Hepatocyte (in vitro differentiated cells): ENCODE data around the gene DNMT3B. TPM values are rescaled to one million over a fixed set of nuclear protein-coding genes. Genes with fewer than 3 reads are reported as not detected.

Experiments
- DNase-seq: peaks from one replicate; pipeline ENCODE4 v3.0.0-alpha.2; 2016; ENCODE audit warnings: low spot score
- H2AFZ ChIP-seq: fragments of 200-600 bp; sonication (generic); 2 replicates; pipeline ENCODE4 v1.6.0; 2016; ENCODE audit warnings: antibody characterized with exemption, mild to moderate bottlenecking
- H3K27ac ChIP-seq: fragments of 200-600 bp; sonication (generic); 2 replicates; pipeline ENCODE4 v1.5.1; 2016; ENCODE audit warnings: mild to moderate bottlenecking
- H3K27me3 ChIP-seq: fragments of 200-600 bp; sonication (generic); 2 replicates; pipeline ENCODE4 v1.6.1; 2016
- H3K36me3 ChIP-seq: fragments of 200-600 bp; sonication (generic); replicated peaks from 2 replicates; pipeline ENCODE4 v1.5.1; 2016; ENCODE audit warnings: low read depth; ENCODE audit not compliant: insufficient read depth
- H3K4me1 ChIP-seq: fragments of 200-600 bp; sonication (generic); 2 replicates; pipeline ENCODE4 v1.5.1; 2016; ENCODE audit warnings: mild to moderate bottlenecking, moderate library complexity; ENCODE audit not compliant: insufficient read depth
- H3K4me2 ChIP-seq: fragments of 200-600 bp; sonication (generic); 2 replicates; pipeline ENCODE4 v1.6.0; 2016
- H3K4me3 ChIP-seq: fragments of 200-600 bp; sonication (generic); 2 replicates; pipeline ENCODE4 v1.5.1; 2016; ENCODE audit warnings: mild to moderate bottlenecking
- H3K79me2 ChIP-seq: fragments of 200-600 bp; sonication (generic); 2 replicates; pipeline ENCODE4 v1.6.0; 2017; ENCODE audit warnings: mild to moderate bottlenecking
- H3K9me2 ChIP-seq: fragments of 200-600 bp; sonication (generic); replicated peaks from 2 replicates; pipeline ENCODE4 v1.6.0; 2017; ENCODE audit warnings: mild to moderate bottlenecking; ENCODE audit not compliant: insufficient read depth
- H3K9me3 ChIP-seq: fragments of 200-600 bp; sonication (generic); 2 replicates; pipeline ENCODE4 v1.5.1; 2016; ENCODE audit warnings: low read depth, mild to moderate bottlenecking
- H4K20me1 ChIP-seq: fragments of 200-600 bp; sonication (generic); 2 replicates; pipeline ENCODE4 v1.6.0; 2016; ENCODE audit warnings: mild to moderate bottlenecking; ENCODE audit not compliant: insufficient read depth, poor library complexity, severe bottlenecking
- CTCF ChIP-seq: fragments of 200-600 bp; sonication (generic); IDR thresholded peaks from 2 replicates; pipeline ENCODE4 v1.5.1; 2016; ENCODE audit warnings: antibody characterized with exemption, mild to moderate bottlenecking; ENCODE audit not compliant: poor library complexity
- EZH2 ChIP-seq: fragments of 200-600 bp; sonication (generic); IDR thresholded peaks from 2 replicates; pipeline ENCODE4 v1.6.1; 2016; ENCODE audit warnings: antibody characterized with exemption, mild to moderate bottlenecking, borderline replicate concordance
- EZH2phosphoT487 ChIP-seq: fragments of 200-600 bp; sonication (generic); IDR thresholded peaks from one replicate; pipeline ENCODE4 v1.6.1; 2018; ENCODE audit warnings: antibody characterized with exemption, mild to moderate bottlenecking, low read depth, moderate library complexity; ENCODE audit not compliant: unreplicated experiment, severe bottlenecking
- WGBS: methylation state at CpG from one replicate; pipeline ENCODE4 v1.1.6; 2016; ENCODE audit warnings: low lambda C conversion rate; ENCODE audit errors: missing lambda C conversion rate; 5-methylcytosine and 5-hydroxymethylcytosine counted together
- polyA plus RNA-seq: library from polyadenylated mRNA; unstranded; fragments of >200 nt; fragmentation: Nextera tagmentation; extraction: Ambion mirVana; gene quantifications from 2 replicates; pipeline ENCODE4 v1.2.1, GENCODE V29; 2016
- total RNA-seq: library from RNA; depleted of rRNA; stranded (reverse); fragments of >200 nt; gene quantifications from 2 replicates; pipeline ENCODE4 v1.2.3, GENCODE V29; 2014

The DNMT3B gene
- total and polyA plus RNA-seq, 2 experiments from 2014 or later: 4.3 to 5.2 TPM

- Histone ChIP-seq H3K4me2 (no peak overlapping the region), H3K9me3 (no peaks in the 10 kb centered on the region), H3K4me1 (no peaks in the 10 kb centered on the region), H3K27me3 (no peaks in the 10 kb centered on the region), H3K36me3 (no peaks in the 10 kb centered on the region), H4K20me1 (no peaks in the 10 kb centered on the region), H3K27ac (no peak overlapping the region), H2AFZ (no peak overlapping the region), H3K79me2 (no peaks in the 10 kb centered on the region), H3K9me2 (no peaks in the 10 kb centered on the region), H3K4me3 (no peak overlapping the region)
- 91% methylated on average over 4 of the region's 4 CpGs for WGBS
- DNase-seq: no peak
- no peak for TF ChIP-seq EZH2phosphoT487
- TF ChIP-seq EZH2: no peak
Measured at GRCh38 chr20:32808438-32808837, 46.3 kb downstream of the DNMT3B start.

DNA sequence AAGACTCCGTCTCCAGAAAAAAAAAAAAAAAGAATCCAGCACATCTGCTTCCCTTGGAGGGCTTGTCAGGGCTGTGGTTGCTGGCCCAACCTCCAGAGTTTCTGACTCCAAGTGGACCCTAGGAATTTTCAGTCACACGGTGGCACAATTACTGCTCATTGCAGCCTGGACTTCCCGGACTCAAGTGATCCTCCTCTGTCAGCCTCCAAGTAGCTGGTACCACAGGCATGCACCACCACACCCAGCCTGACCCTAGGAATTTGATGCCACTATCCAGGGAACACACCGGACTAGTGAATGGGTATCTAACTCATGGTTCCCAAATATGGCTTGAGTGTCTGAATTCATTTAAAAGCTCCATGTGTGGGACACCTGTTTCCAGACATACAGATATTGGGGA is 47.7 kb downstream of the DNMT3B start:
- H3K4me1 ChIP-seq: no peaks in the 10 kb centered on the region
- 95% methylated on average over 4 of the region's 4 CpGs for WGBS
- TF ChIP-seq CTCF (no peak), EZH2phosphoT487 (no peak), EZH2 (no peak)
- no peaks in the 10 kb centered on the region for H3K9me2 ChIP-seq
- H4K20me1 ChIP-seq: no peaks in the 10 kb centered on the region
- H3K79me2 ChIP-seq: no peaks in the 10 kb centered on the region
- no peak overlapping the region for H2AFZ ChIP-seq
- no peaks in the 10 kb centered on the region for H3K9me3 ChIP-seq
- no peak overlapping the region for H3K4me3 ChIP-seq
- no peak overlapping the region for H3K27ac ChIP-seq
- no peaks in the 10 kb centered on the region for H3K27me3 ChIP-seq
- no peaks in the 10 kb centered on the region for H3K36me3 ChIP-seq
- no peak overlapping the region for H3K4me2 ChIP-seq
- DNase-seq: no peak

DNA sequence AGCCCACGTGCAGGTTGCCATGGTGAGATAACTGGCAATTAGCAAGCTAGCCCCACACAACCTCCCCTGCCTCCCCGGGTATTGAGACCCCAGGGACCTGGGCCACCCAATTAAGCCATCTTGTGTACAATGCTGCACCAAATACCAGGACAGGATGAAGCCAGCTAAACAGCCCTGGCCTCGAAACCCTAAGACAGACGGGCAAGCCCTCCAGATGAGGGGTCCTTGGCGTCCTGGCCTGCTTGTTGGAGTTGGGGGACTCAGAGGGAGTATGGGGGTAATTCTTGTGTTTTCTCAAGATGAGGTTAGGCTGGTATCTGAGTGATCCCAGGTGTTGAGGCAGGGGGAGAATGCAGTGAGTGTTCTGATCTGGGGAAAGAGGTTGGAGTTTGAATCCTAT is 48.8 kb downstream of the DNMT3B start:
- Histone ChIP-seq H3K9me3 (no peaks in the 10 kb centered on the region), H3K9me2 (no peaks in the 10 kb centered on the region), H3K4me1 (no peaks in the 10 kb centered on the region), H3K36me3 (no peaks in the 10 kb centered on the region), H4K20me1 (no peaks in the 10 kb centered on the region), H3K79me2 (no peaks in the 10 kb centered on the region), H3K27ac (no peak overlapping the region), H3K27me3 (no peaks in the 10 kb centered on the region), H3K4me3 (no peak overlapping the region), H3K4me2 (no peak overlapping the region), H2AFZ (no peak overlapping the region)
- TF ChIP-seq EZH2 (no peak), EZH2phosphoT487 (no peak), CTCF (no peak)
- DNase-seq: no peak
- 89% methylated on average over 5 of the region's 5 CpGs for WGBS

DNA sequence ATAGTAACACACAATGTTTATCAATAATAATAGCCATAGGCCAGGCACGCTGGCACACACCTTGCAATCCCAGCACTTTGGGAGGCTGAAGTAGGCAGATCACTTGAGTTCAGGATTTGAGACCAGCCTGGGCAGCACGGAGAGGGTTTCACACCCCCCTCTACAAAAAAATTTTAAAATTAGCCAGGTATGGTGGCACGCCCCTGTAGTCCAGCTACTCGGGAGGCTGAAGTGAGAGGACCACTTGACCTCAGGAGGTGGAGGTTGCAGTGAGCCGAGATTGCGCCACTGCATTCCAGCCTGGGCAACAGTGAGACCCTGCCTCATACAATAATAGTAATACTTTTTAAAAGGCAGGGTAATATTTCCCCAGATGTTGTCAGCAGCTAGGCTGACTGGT is 49.7 kb downstream of the DNMT3B start:
- Histone ChIP-seq H3K27ac (no peak overlapping the region), H3K4me3 (no peak overlapping the region), H3K79me2 (no peaks in the 10 kb centered on the region), H3K4me1 (no peaks in the 10 kb centered on the region), H3K36me3 (no peaks in the 10 kb centered on the region), H3K27me3 (no peaks in the 10 kb centered on the region), H3K4me2 (no peak overlapping the region), H2AFZ (no peak overlapping the region), H3K9me2 (no peaks in the 10 kb centered on the region), H3K9me3 (no peaks in the 10 kb centered on the region), H4K20me1 (no peaks in the 10 kb centered on the region)
- TF ChIP-seq CTCF: no peak
- TF ChIP-seq EZH2: no peak
- TF ChIP-seq EZH2phosphoT487: no peak
- WGBS: 87% methylated on average over 6 of the region's 6 CpGs
- DNase-seq: no peak
